Activated CD8-positive, alpha-beta memory T cell treated with anti-CD3 and anti-CD28 coated beads for 48 hours (primary cell): ENCODE measurements around the gene DCTN4.
A peak's percentile ranks its signal among the peaks of the same experiment; 100 is the strongest.
"Not testable (repeated sequence)": the region's sequence is repeated elsewhere in the genome, so short reads cannot be mapped to it uniquely, and the experiment has no call there.

Experiments used
- DNase-seq, 3 experiments: peaks; one replicate each; pipeline ENCODE4 v3.0.0-alpha.2; 2020; ENCODE audit warnings: low read depth in 2 of 3, low spot score in 2 of 3

The DCTN4 gene

DNA sequence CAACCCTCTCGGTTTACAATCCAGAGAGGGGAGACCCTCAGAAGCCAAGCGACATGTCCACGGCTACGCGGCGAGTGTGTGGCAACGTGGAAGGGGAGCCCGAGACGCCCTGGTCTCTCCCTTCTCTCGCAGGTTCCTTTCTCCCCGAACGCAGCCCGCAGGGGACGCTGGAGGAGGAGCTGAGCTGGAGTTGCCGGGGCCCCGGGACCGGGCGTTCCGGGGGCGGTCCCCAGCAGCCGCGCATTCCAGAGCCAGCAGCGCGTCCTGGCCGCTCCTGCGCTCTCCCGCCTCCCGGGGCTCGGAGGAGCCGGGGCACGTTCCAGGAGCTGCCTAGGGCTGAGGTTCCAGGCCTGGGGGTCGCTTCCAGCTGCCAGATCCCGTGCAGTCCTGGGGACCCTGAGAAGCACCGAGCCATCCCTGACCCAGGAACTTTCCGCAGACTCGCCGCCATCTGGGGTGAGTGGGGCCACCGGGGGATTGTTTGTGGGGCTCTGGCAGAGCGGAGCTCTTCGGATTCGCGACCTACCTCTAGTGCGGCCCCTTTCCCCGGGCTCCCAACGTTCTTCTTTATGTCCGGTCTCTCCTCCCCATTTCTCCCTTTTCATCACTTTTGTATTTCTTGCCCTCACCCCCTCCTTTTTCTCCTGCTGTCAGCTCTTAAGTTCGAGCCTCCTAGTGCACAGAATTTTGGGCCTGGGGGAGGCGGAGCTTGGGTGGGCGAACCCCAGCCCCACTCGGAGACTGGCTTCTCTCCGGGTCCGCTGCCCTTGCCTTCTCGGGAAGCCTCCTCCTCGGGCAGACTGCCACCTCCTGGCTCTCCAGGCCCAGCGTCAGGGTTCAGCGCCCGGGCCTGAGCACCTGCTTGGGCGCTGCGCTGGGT, 19.9 kb upstream of the DCTN4 start, which contains the start of gene SMIM3:
Gene SMIM3, plus strand, starts transcription at position 241 of the 880 bp plus-strand sequence. CDS start 16,684 bp downstream, outside the sequence.
- peak in 1 of 3 experiments; percentile 46 for DNase-seq

DNA sequence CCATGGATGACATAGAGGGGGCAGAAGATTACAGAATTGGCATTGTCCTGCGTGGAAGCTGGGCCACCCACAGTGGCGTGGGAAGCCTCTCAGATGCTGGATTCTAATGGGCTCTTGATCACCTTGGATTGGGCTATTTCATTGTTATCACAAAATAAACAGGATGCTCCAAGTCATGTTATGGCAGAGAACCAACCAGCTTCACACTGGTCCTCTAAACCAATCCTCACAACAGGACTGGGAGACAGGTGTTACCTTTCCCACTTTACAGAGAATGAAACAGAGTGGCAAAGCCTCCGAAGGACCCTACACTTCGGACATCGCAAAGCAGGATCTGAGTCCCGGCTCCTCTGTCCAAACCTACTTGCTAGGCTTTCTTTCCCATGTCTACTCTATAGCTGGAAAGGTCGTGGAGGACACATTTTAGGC, 19.3 kb upstream of the DCTN4 start:
- no peak for DNase-seq

DNA sequence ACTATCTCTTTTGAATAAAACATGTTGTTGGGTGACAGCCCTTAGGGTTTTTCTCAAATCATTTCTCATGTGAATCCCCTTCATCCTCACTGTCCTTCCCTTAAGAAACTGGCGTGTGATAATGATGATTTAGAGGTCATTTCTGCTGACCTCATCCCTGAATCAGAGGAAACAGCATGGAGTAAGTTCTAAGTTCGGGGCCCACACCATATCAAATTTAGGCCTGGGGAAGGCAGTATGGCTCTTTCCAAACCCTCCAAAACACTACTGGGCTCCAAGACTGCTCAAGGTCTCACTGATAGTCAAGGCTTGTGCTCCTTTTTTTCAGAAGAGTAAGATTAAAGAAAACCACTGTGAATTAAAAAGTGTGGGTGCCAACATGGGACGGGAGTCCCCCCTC, 18.9 kb upstream of the DCTN4 start:
- DNase-seq = no peak

DNA sequence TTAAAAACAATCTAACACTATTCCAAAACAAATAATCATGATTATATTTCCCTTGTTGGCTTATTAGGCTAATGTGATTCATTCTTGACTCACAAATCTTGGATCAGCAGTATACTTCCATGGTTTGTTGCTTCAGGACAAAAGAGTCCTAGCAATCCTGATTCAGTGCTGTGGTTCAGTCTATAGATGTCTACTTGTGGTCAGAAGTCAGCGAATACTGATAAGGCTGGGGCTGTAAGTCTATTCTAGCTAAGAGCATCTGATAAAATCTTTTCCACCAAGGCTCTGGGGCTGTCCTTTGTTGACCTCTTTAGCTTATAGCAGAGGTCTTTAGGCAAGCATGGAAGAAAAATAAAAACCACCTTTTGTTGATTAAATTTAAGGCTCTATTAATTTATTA, 15.3 kb upstream of the DCTN4 start:
- no peak for DNase-seq

DNA sequence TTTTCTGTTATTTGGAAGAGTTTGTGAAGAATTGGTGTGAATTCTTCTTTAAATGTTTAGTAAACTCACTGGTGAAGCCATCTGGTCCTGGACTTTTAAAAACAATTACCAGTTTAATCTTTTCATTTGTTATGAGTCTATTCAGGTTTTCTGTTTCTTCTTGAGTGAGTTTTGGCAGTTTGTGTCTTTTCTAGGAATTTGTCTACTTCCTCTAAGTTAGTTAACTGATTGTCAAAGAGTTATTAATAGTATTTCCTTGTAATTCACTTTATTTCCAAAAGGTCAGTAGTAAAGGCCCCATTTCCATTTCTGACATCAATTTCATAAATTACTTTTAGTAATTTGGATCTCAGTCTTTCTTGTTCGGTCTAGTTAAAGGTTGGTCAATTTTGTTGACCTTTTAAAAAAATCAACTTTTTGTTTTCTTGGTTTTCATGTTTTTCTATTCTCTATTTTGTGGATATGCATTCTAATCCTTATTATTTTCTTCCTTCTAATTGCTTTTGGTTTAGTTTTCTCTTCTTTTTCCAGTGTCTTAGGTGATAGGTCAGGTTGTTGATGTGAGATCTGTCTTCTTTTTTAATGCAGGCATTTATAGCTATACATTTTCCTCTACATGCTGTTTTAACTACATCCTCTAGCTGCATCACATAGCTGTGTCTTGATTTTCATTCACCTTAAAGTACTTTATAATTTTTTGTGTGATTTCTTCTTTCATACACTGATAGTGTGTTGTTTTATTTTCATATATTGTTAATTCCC, 12.4 kb upstream of the DCTN4 start:
- no peak for DNase-seq

DNA sequence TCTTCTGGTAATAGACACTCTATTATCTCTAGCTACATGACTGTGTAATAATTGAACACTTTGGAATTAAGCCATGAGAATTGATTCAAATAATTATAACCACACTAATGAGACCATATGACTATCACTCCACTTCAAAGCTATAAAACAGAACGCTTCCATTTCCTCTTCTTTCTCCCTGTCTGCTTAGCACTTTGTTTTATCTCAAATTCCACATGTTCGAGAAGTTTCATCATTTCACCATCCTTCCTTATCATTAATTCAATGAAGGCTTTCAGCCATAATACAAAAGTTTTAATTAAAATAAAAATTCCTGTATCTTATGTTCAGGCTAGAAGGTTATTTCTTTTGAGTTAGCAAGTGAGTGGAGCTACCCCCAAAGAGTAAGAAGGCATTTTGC, 7.4 kb upstream of the DCTN4 start:
- DNase-seq = no peak

DNA sequence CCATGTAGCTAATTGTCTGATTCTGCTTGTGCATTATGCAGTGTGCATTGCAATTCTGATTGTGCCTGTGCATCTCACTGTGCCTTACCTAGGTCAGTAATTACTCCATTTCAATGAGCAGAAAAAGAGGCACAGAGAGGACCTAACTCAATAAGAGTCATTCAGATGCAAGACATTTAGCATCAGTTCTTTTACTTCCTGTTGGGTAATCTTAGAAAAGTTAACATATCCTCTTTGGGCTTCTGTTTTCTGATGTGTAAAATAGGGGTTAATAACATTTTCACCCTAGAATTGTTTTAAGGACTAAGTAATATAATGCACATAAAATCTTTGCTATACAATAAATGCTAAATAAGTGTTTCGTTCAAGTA, 7.0 kb upstream of the DCTN4 start:
- DNase-seq = no peak

DNA sequence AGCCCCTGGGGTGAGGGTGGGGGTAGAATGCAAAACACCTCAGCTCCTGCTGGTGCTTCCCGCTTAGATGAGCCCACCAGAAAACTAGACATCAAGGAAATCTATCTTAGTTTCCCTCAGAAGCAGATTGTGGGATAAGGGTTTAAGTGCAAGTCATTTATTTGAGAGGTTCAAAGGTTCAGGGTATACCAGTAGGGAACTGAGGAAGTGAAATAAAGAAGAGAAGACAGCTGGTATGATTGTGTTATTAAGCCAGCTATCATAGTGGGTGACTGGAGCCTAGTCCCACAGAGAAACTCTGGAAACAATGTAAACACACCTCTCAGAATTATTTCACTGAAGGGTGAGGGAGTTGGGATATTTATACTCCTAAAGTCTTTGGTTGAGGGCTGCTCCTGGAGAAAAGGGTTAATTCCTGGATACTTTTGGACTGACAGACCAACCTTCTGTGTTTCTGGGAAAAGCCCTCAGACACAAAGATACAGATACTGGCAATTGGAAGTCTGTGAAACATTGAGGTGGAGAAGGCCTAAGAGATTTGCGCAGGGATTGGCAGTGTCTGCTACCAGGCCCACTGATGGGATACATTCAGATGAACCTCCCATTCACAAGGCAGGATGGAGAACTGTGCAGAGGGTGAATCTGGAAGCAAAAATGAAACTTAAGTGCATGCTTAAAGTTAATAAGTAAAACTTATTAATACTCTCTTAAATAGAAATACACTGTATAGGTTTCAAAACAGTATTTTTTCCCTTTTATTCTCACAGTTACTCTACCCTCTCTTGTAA, 6.4 kb upstream of the DCTN4 start:
- DNase-seq = no peak

DNA sequence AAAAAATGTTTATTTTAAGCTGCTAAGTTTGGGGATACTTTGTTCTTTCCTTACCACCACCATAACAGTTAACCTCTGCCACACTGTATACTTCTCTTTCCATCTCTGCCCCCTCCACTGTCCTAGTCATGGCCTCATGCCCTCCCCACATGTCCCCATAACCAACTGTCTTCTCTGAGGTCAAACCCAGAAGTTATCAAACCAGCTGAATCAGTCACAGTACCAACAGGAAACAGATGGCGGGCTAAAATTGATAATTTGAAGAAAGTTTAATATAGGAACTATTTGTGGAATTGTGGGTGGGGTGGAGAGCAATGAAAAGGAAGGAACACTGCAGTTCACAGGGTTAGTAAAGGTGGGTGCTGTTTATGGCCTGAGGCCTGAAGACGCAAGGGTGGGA, 5.7 kb upstream of the DCTN4 start:
- no peak for DNase-seq

DNA sequence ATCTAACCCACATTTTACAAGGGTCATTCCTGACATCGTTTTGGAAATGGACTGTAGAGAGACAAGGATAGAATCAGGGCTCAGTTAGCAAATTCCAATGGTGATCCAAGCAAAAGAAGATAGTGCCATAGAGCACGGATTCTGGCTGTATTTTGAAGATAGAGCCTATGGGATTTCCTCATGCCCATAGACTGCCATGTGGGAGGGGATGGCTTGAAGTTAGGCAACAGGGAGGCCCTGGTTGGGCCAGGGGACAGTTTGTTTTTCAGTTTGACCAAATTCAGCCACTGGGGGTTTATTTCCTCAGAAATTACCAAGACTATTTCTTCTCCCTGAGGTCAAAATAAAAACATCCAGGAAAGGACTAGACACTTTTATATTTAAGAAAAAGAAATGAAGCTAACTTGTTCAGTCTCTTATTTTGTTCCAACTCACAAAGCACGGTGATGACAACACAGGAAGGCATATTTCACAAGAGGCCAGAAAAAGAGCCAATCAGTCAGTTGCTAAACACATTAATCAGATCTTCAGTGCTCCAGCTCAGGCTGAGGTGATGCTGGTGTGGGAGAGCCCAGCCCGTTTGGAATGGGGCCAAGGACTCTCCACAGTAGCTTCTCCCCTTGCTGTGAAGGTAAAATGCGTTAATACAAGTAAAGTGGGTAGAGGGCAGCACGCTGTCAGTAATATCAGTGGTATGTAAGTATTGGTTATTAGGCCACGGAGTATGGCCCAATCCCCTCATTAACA, 4.4 kb upstream of the DCTN4 start:
- no peak for DNase-seq

DNA sequence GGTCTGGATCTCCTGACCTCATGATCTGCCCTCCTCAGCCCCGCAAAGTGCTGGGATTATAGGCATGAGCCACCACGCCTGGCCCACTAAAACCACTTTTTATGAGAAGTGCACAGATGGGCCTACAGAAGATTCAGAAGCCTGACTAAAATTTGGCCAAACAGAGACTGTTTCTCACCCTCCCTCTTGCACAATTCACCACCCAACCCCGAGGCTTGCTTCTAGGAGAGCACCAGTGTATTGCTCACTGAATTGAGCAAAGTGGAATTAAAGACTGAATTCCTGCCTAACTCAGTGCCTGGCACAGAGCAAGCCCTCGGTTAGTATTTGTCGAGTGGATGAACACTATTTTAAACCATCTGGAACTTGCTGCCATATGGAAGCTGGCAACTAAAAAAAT, 3.4 kb upstream of the DCTN4 start:
- DNase-seq = no peak

DNA sequence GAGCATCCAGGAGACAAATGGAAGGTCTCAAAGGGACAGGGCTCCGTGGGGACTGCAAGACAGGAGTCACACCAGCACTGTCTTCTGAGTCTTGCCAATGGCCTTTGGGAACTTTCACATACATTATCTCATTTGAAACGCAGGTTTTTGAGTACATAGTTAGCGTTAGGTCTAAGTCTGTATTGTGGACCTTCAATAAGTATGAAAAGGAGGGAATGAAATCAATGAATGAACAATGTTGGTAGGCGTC, 442 bp upstream of the DCTN4 start:
- no peak for DNase-seq

DNA sequence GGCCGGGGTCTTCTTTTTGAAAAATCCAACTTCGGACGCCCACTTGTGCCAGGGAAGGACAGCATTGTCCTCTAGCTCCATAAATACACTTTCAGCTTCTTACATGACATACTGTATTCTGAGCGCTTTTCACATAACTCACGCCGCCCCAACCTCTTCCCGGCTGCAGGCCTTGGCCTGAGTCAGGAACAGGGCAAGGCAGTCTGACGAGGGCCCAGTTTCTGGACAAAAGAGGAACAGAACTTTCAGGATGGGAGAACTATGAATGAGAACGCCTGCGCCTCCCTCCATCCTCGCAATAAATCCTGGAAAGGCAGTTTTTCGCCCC, 650 bp downstream of the DCTN4 start:
- no peak for DNase-seq

DNA sequence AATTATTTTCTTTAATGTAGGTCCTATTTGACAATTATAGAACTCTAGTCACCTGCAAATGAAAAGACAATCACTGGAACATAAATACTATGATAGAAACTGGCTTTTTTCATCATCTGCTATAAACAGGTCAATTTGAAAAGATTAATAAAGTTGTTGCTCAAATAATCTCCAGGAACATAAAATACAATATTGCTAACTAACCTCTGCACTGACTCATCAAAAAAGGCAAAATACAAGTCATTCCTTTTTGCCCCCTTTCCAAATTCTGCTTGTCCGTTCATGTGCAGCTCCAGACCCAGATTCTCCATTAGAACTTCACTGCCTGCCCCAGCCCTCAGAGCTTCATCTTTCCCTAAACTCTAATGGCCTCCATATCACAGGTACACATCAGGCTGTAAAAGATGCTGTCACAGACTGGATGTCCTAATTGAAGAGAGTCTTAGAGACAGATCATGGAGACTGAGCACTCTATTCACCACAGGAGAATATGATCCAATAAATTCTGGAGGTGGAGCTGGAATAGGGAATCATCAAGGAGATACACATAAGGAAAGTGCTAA, 1.6 kb downstream of the DCTN4 start:
- no peak for DNase-seq

DNA sequence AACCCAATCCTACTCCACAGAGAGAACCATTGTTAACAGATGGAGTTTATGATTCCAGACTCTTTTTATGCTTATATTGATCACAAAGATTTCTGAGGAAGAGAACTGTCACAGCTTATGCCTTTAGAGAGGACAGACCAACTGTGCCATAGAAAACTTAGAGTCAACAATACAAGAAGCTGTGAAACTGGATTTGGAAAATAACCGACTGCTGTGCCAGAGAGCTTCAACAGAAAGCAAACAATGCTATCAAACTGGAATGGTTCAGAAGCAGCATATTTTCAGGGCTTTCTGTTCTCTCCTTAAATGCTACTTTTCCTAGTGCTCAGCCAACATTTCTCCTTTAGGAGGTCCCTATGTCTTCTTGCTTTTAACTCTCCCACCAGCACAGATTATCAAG, 5.0 kb downstream of the DCTN4 start:
- DNase-seq = no peak

DNA sequence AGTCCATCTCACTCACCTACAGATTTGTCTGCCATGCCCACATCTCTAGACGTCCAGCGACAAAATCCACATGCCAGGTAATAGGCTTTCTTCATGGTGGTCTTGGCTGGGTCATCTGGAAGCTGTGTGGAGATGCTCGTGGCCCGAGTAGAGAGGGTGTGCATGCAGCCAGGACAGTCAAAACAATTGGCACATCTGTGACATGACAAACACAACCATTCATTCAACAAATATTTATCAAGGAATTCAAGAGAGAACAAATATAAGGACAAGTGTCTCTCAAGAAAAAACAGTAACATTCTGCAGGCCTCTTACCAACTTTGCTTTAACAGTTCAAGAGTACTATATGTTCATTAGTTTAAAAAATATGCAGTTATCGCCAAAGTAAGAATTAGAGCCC, 5.4 kb downstream of the DCTN4 start:
- no peak for DNase-seq

DNA sequence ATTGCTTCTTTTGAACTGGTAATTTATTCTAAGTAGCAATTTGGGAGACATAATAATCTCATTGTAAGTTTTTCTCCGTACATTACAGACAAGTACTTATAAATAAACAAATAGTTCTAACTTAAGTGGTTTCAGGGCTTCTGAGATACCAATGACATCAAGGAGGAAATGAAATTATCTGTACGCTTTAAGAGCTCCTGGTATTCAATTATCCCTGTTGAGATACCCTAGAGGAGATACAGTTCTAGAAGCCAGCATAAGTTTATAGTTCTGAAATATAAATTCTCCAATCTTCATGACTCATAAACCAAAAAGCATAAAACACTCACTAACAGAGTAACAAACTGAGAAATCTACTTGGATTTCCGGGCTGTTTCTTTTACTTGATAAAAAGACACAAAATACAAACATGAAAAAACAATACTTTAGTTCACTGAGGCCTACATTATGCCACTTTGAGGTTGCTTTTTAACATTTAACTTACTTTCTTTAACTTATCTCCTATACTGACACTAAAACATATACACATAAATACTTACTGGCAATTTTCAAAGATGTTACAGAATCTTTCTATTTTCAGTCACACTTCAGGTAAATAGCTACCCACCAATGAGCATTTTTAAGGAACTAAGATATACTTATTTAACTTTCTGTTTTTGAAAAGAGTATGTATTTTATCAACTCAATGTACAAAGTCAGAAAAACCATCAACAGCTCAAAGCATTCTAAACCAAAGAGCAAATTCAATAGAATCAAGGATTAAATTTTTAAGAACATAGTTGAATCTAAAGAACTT, 7.5 kb downstream of the DCTN4 start:
- no peak for DNase-seq

DNA sequence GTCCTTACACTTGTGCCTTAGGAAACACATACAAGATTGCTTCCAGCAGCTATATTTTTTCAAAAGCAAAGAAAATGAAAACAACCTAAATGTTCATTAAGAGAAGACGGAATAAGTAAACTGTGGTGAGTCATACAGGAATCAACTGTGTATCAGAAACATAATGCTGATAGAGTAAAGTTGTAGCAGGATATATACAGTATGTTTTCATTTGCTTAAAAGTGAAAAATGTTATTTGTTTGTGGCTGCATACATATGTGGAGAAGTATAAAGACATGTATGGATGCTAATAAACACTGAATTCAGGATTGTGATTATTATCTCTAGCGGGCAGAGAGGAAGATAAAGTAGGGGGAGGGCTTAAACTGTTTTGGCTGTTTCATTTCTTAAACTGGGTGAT, 8.3 kb downstream of the DCTN4 start:
- no peak for DNase-seq

DNA sequence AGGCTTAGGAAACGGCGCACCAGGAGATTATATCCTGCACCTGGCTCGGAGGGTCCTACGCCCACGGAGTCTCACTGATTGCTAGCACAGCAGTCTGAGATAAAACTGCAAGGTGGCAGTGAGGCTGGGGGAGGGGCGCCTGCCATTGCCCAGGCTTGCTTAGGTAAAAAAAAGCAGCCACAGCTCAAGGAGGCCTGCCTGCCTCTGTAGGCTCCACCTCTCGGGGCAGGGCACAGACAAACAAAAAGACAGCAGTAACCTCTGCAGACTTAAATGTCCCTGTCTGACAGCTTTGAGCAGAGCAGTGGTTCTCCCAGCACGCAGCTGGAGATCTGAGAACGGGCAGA, 15.7 kb downstream of the DCTN4 start:
- DNase-seq = not testable (repeated sequence)

DNA sequence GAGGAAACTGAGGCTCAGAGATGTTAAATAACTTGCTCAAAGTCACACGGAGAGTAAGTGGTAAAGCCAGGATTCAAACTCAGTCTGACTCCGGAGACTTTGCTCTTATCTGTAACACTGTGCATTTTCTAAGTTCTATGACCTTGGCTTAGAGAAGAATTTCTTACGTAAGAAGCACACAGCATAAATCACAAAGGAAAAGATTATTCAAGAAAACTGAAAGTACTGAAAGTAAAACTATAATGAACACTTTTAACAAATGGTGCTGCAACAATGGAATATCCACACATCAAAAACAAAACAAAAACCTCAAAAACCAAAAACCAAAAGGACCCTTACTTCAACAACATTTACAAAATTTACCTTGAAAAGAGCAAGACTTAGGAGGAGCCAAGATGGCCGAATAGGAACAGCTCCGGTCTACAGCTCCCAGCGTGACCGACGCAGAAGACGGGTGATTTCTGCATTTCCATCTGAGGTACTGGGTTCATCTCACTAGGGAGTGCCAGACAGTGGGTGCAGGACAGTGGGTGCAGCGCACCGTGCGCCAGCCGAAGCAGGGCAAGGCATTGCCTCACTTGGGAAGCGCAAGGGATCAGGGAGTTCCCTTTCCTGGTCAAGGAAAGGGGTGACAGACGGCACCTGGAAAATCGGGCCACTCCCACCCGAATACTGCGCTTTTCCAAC, 16.2 kb downstream of the DCTN4 start:
- DNase-seq = not testable (repeated sequence)
